ENCODE data around the gene FCHSD2. TPM values are rescaled to one million over a fixed set of nuclear protein-coding genes. Genes with fewer than 3 reads are reported as not detected.

The FCHSD2 gene
- total and polyA plus RNA-seq, 9 of the 15 experiments (the other 6 are each of a cell fraction or from before 2014, with no cell fraction given): 1.8 to 14.7 (median 6.4) TPM

GRCh38 chr11:73173755-73174494, 31.8 kb upstream of the FCHSD2 start (continued):
- TF ChIP-seq ZNF318 (IDR thresholded peaks at IDR 0.05; ENCODE audit: borderline replicate concordance in 1 of 2, low read depth in 1 of 2) (no peak), FOXP1 (CRISPR knock-in tag; IDR thresholded peaks at IDR 0.05) (no peak), XRCC4 (IDR thresholded peaks at IDR 0.05; ENCODE audit: extremely low read depth, insufficient read depth, insufficient read length) (no peak), SMARCC2 (IDR thresholded peaks at IDR 0.05; ENCODE audit: low read depth) (no peak), OTX1 (CRISPR knock-in tag; IDR thresholded peaks at IDR 0.05) (no peak), ZNF277 (CRISPR knock-in tag; IDR thresholded peaks at IDR 0.05; ENCODE audit: borderline replicate concordance) (no peak), NFE2L1 (tag; IDR thresholded peaks at IDR 0.05; ENCODE audit: borderline replicate concordance, low read depth) (no peak)

Measured in K562 (cell line).